Measurements from ENCODE around the gene ANO3. TPM values are rescaled to one million over a fixed set of nuclear protein-coding genes. Genes with fewer than 3 reads are reported as not detected.

The ANO3 gene
- total and polyA plus RNA-seq, 2 of the 4 experiments (the other 2 are of a cell fraction): 0.02 to 0.18 TPM

GRCh38 chr11:26377619-26378018 is 45.7 kb downstream of the ANO3 start:
- Histone ChIP-seq H3K56ac (ENCODE audit: extremely low read depth, insufficient read depth, low read length) (no peak overlapping the region), H3K79me1 (ENCODE audit: low read depth in 1 of 2, low read length in 2 of 2) (no peaks in the 10 kb centered on the region), H3K27me3 (ENCODE audit: control insufficient read depth, insufficient read depth, low read length) (no peaks in the 10 kb centered on the region), H3K4me2 (ENCODE audit: low read depth, low read length) (no peak overlapping the region), H3K9me3 (ENCODE audit: control insufficient read depth, insufficient read depth, low read length) (no peaks in the 10 kb centered on the region), H4K8ac (ENCODE audit: low read depth in 2 of 2, low read length in 2 of 2) (no peak overlapping the region), H2AFZ (replicated peaks; ENCODE audit: low read length, poor library complexity) (no peak overlapping the region), H3K23ac (ENCODE audit: low read depth, low read length) (no peak overlapping the region), H3K4ac (ENCODE audit: low read depth, low read length) (no peak overlapping the region), H3K4me3 (ENCODE audit: insufficient read depth, low read depth, low read length) (no peak overlapping the region), H2BK120ac (ENCODE audit: low read depth, low read length) (no peak overlapping the region), H2BK20ac (ENCODE audit: low read depth, low read length) (no peak overlapping the region), H3K9ac (ENCODE audit: low read depth, low read length) (no peak overlapping the region), H2BK5ac (ENCODE audit: low read depth, low read length, poor library complexity, severe bottlenecking) (no peak overlapping the region), H3K14ac (replicated peaks; ENCODE audit: low read depth, low read length) (no peak overlapping the region), H4K20me1 (ENCODE audit: insufficient read depth, low read length) (no peaks in the 10 kb centered on the region), H2AK5ac (ENCODE audit: low read depth, low read length) (no peak overlapping the region), H2AK9ac (replicated peaks; ENCODE audit: low read depth, low read length, poor library complexity) (no peak overlapping the region), H3K36me3 (ENCODE audit: control insufficient read depth, insufficient read depth, low read length) (no peaks in the 10 kb centered on the region), H3K27ac (ENCODE audit: insufficient read depth, low read length) (no peak overlapping the region), H3K4me1 (ENCODE audit: control insufficient read depth, insufficient read depth, low read length) (no peaks in the 10 kb centered on the region), H2BK15ac (ENCODE audit: low read depth, low read length) (no peak overlapping the region), H3K18ac (ENCODE audit: low read depth, low read length) (no peak overlapping the region), H4K91ac (ENCODE audit: insufficient read depth, low read depth, low read length) (no peak overlapping the region), H4K5ac (ENCODE audit: low read depth, low read length) (no peak overlapping the region), H3K9me1 (ENCODE audit: insufficient read depth, low read length) (no peaks in the 10 kb centered on the region)
- DNase-seq (no peak), ATAC-seq (ENCODE audit: low read depth) (no peak)
- ChIA-PET POLR2A (ENCODE audit: unreplicated experiment) (no interaction called here), CTCF (no interaction called here)
- dilution Hi-C loops (cut with HindIII; ENCODE audit: low sequenced_read_pairs, unreplicated experiment) (no loop called here), intact Hi-C loops (cut with micrococcal nuclease) (no loop called here), in situ Hi-C loops (cut with MboI; ENCODE audit: low sequenced_read_pairs) (no loop called here)
- no TSS peak for BruUV-seq (replicated peaks)
- TF ChIP-seq MAFK (IDR thresholded peaks at IDR 0.05; ENCODE audit: low read depth, low read length) (no peak), CHD1 (IDR thresholded peaks at IDR 0.05; ENCODE audit: low read depth, low read length) (no peak), ELK1 (IDR thresholded peaks at IDR 0.05; ENCODE audit: borderline replicate concordance, low read depth, low read length) (no peak), FOS (IDR thresholded peaks at IDR 0.05; ENCODE audit: low read depth, low read length) (no peak), USF2 (IDR thresholded peaks at IDR 0.05; ENCODE audit: low read depth, low read length) (no peak), BHLHE40 (IDR thresholded peaks at IDR 0.05; ENCODE audit: low read depth, low read length) (no peak), CEBPB (IDR thresholded peaks at IDR 0.05; ENCODE audit: low read depth, low read length) (no peak), RCOR1 (IDR thresholded peaks at IDR 0.05; ENCODE audit: insufficient replicate concordance, low read length) (no peak), RAD21 (IDR thresholded peaks at IDR 0.05; ENCODE audit: low read length) (no peak), NFE2L2 (IDR thresholded peaks at IDR 0.05; ENCODE audit: low read depth, low read length) (no peak), MXI1 (IDR thresholded peaks at IDR 0.05; ENCODE audit: borderline replicate concordance, low read depth, low read length) (no peak), SMC3 (IDR thresholded peaks at IDR 0.05; ENCODE audit: low read depth, low read length) (no peak), MAZ (IDR thresholded peaks at IDR 0.05; ENCODE audit: borderline replicate concordance, low read depth, low read length) (no peak), RFX5 (IDR thresholded peaks at IDR 0.05; ENCODE audit: low read depth, low read length) (no peak), POLR2A (IDR thresholded peaks at IDR 0.05; ENCODE audit: low read depth, low read length) (no peak), CTCF (conservative IDR thresholded peaks at IDR 0.05; ENCODE audit: low read depth, low read length) (no peak)
- no CpG with 5 or more reads among the region's 1 CpG for WGBS, 2 experiments (ENCODE audit: extremely low coverage in 2 of 2, insufficient read length in 1 of 2)
